Measurements from ENCODE around the gene ARID3A. TPM values are rescaled to one million over a fixed set of nuclear protein-coding genes. Genes with fewer than 3 reads are reported as not detected.

ARID3A gene
- total and polyA plus RNA-seq, 2 of the 13 experiments (the other 11 are each of a cell fraction or from before 2014, with no cell fraction given), result 71.3 to 77.9 TPM

DNA sequence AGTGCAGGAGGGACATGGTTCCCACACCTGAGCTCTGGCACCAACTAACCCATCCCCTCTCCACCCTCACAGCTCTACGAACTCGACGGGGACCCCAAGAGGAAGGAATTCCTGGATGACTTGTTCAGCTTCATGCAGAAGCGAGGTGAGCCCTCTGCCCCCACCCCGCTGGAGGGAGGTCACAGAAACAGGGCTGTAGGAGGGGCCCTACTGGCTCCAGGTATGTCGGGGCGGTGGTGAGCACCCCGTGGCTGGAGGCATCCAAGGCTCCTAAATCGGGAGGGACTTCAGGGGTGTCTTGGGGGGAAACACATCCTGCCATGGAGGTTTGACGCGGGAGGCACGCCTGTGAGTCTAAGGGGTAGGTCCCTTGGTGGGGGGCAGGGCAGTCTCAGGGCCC, 34.2 kb downstream of the ARID3A start (continued):
- TF ChIP-seq, protein P1, sequence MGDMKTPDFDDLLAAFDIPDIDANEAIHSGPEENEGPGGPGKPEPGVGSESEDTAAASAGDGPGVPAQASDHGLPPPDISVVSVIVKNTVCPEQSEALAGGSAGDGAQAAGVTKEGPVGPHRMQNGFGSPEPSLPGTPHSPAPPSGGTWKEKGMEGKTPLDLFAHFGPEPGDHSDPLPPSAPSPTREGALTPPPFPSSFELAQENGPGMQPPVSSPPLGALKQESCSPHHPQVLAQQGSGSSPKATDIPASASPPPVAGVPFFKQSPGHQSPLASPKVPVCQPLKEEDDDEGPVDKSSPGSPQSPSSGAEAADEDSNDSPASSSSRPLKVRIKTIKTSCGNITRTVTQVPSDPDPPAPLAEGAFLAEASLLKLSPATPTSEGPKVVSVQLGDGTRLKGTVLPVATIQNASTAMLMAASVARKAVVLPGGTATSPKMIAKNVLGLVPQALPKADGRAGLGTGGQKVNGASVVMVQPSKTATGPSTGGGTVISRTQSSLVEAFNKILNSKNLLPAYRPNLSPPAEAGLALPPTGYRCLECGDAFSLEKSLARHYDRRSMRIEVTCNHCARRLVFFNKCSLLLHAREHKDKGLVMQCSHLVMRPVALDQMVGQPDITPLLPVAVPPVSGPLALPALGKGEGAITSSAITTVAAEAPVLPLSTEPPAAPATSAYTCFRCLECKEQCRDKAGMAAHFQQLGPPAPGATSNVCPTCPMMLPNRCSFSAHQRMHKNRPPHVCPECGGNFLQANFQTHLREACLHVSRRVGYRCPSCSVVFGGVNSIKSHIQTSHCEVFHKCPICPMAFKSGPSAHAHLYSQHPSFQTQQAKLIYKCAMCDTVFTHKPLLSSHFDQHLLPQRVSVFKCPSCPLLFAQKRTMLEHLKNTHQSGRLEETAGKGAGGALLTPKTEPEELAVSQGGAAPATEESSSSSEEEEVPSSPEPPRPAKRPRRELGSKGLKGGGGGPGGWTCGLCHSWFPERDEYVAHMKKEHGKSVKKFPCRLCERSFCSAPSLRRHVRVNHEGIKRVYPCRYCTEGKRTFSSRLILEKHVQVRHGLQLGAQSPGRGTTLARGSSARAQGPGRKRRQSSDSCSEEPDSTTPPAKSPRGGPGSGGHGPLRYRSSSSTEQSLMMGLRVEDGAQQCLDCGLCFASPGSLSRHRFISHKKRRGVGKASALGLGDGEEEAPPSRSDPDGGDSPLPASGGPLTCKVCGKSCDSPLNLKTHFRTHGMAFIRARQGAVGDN (CRISPR knock-in tag; IDR thresholded peaks at IDR 0.05), result peak; percentile 42; the same call in 1 of the 2 replicates
- TF ChIP-seq MAF1 (CRISPR knock-in tag; IDR thresholded peaks at IDR 0.05; ENCODE audit: borderline replicate concordance) (no peak), NR2F6 (IDR thresholded peaks at IDR 0.05) (no peak), NR2F6 (CRISPR knock-in tag; IDR thresholded peaks at IDR 0.05) (peak; percentile 30; the same call in 1 of the 2 replicates), ZNF768 (CRISPR knock-in tag; IDR thresholded peaks at IDR 0.05) (no peak), PITX1 (CRISPR knock-in tag; IDR thresholded peaks at IDR 0.05) (0 out of 2 replicates have a peak, but pooled peaks have one; percentile 12), IRX3 (CRISPR knock-in tag; IDR thresholded peaks at IDR 0.05; ENCODE audit: borderline replicate concordance, low read depth) (no peak), KDM4B (CRISPR knock-in tag; IDR thresholded peaks at IDR 0.05) (no peak), TEAD3 (CRISPR knock-in tag; optimal IDR thresholded peaks at IDR 0.05; ENCODE audit: borderline replicate concordance) (peak; percentile 100), JDP2 (CRISPR knock-in tag; IDR thresholded peaks at IDR 0.05; ENCODE audit: borderline replicate concordance) (no peak), ZNF552 (CRISPR knock-in tag; IDR thresholded peaks at IDR 0.05; ENCODE audit: borderline replicate concordance) (0 out of 2 replicates have a peak, but pooled peaks have one; percentile 7), HDAC2 (CRISPR knock-in tag; IDR thresholded peaks at IDR 0.05) (peak; percentile 17; the same call in 1 of the 2 replicates), LCORL (IDR thresholded peaks at IDR 0.05) (no peak), LCORL (CRISPR knock-in tag; IDR thresholded peaks at IDR 0.05) (peak; percentile 58), ASH2L (IDR thresholded peaks at IDR 0.05; ENCODE audit: insufficient read length, low read depth, low read length) (no peak)
- TF ChIP-seq, protein P2, sequence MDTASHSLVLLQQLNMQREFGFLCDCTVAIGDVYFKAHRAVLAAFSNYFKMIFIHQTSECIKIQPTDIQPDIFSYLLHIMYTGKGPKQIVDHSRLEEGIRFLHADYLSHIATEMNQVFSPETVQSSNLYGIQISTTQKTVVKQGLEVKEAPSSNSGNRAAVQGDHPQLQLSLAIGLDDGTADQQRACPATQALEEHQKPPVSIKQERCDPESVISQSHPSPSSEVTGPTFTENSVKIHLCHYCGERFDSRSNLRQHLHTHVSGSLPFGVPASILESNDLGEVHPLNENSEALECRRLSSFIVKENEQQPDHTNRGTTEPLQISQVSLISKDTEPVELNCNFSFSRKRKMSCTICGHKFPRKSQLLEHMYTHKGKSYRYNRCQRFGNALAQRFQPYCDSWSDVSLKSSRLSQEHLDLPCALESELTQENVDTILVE (CRISPR knock-in tag; IDR thresholded peaks at IDR 0.05), result no peak
- TF ChIP-seq, protein P3, sequence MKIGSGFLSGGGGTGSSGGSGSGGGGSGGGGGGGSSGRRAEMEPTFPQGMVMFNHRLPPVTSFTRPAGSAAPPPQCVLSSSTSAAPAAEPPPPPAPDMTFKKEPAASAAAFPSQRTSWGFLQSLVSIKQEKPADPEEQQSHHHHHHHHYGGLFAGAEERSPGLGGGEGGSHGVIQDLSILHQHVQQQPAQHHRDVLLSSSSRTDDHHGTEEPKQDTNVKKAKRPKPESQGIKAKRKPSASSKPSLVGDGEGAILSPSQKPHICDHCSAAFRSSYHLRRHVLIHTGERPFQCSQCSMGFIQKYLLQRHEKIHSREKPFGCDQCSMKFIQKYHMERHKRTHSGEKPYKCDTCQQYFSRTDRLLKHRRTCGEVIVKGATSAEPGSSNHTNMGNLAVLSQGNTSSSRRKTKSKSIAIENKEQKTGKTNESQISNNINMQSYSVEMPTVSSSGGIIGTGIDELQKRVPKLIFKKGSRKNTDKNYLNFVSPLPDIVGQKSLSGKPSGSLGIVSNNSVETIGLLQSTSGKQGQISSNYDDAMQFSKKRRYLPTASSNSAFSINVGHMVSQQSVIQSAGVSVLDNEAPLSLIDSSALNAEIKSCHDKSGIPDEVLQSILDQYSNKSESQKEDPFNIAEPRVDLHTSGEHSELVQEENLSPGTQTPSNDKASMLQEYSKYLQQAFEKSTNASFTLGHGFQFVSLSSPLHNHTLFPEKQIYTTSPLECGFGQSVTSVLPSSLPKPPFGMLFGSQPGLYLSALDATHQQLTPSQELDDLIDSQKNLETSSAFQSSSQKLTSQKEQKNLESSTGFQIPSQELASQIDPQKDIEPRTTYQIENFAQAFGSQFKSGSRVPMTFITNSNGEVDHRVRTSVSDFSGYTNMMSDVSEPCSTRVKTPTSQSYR (CRISPR knock-in tag; IDR thresholded peaks at IDR 0.05; ENCODE audit: borderline replicate concordance), result peak; percentile 14; the same call in 1 of the 2 replicates
- TF ChIP-seq, protein P4, sequence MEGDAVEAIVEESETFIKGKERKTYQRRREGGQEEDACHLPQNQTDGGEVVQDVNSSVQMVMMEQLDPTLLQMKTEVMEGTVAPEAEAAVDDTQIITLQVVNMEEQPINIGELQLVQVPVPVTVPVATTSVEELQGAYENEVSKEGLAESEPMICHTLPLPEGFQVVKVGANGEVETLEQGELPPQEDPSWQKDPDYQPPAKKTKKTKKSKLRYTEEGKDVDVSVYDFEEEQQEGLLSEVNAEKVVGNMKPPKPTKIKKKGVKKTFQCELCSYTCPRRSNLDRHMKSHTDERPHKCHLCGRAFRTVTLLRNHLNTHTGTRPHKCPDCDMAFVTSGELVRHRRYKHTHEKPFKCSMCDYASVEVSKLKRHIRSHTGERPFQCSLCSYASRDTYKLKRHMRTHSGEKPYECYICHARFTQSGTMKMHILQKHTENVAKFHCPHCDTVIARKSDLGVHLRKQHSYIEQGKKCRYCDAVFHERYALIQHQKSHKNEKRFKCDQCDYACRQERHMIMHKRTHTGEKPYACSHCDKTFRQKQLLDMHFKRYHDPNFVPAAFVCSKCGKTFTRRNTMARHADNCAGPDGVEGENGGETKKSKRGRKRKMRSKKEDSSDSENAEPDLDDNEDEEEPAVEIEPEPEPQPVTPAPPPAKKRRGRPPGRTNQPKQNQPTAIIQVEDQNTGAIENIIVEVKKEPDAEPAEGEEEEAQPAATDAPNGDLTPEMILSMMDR (CRISPR knock-in tag; IDR thresholded peaks at IDR 0.05), result peak; percentile 75
- TF ChIP-seq, protein P5, sequence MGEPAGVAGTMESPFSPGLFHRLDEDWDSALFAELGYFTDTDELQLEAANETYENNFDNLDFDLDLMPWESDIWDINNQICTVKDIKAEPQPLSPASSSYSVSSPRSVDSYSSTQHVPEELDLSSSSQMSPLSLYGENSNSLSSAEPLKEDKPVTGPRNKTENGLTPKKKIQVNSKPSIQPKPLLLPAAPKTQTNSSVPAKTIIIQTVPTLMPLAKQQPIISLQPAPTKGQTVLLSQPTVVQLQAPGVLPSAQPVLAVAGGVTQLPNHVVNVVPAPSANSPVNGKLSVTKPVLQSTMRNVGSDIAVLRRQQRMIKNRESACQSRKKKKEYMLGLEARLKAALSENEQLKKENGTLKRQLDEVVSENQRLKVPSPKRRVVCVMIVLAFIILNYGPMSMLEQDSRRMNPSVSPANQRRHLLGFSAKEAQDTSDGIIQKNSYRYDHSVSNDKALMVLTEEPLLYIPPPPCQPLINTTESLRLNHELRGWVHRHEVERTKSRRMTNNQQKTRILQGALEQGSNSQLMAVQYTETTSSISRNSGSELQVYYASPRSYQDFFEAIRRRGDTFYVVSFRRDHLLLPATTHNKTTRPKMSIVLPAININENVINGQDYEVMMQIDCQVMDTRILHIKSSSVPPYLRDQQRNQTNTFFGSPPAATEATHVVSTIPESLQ (CRISPR knock-in tag; conservative IDR thresholded peaks at IDR 0.05), result no peak

All from HepG2 (cell line).